A673 (cell line): ENCODE results near the gene PRXL2A.

Experiments
- CTCF ChIP-seq: fragments of 300-800, 200-600 bp; sonication (generic); conservative IDR thresholded peaks from 2 replicates; pipeline ENCODE4 v1.5.1; 2017; ENCODE audit warnings: low read depth, mild to moderate bottlenecking, antibody characterized with exemption, low read length, moderate library complexity, mixed read lengths
- EZH2 ChIP-seq: fragments of 200-600 bp; sonication (generic); IDR thresholded peaks from 2 replicates; pipeline ENCODE4 v1.6.1; 2017; ENCODE audit warnings: borderline replicate concordance, low read depth, mild to moderate bottlenecking, mixed read lengths, antibody characterized with exemption, low read length; ENCODE audit not compliant: poor library complexity, severe bottlenecking

GRCh38 chr10:80408242-80409101 is at the start of gene PRXL2A:
- no peak for TF ChIP-seq CTCF
- TF ChIP-seq EZH2 = no peak
